HG03280 (cell line): Measurements from ENCODE around the gene CD84.
"Not testable (repeated sequence)": the region's sequence is repeated elsewhere in the genome, so short reads cannot be mapped to it uniquely, and the experiment has no call there.

ENCODE experiments used
- ATAC-seq: cut with Tn5 transposase; IDR thresholded peaks from one replicate; pipeline ENCODE4 v1.9.1; 2021; ENCODE audit warnings: mild to moderate bottlenecking, moderate library complexity; ENCODE audit not compliant: unreplicated experiment

Gene CD84

GRCh38 chr1:160575112-160575664, 4.1 kb downstream of the CD84 start:
- no peak for ATAC-seq

GRCh38 chr1:160570840-160571239, 8.5 kb downstream of the CD84 start:
- no peak for ATAC-seq

GRCh38 chr1:160569806-160570205, 9.5 kb downstream of the CD84 start:
- ATAC-seq, result no peak

GRCh38 chr1:160567858-160568682, 11.2 kb downstream of the CD84 start:
- ATAC-seq, result no peak

- no peak for ATAC-seq
Observed at GRCh38 chr1:160567341-160567740, 12.0 kb downstream of the CD84 start.

- no peak for ATAC-seq
Observed at GRCh38 chr1:160565564-160565963, 13.7 kb downstream of the CD84 start.

- not testable (repeated sequence) for ATAC-seq
Observed at GRCh38 chr1:160563230-160563629, 16.1 kb downstream of the CD84 start.

GRCh38 chr1:160562745-160563144, 16.6 kb downstream of the CD84 start:
- ATAC-seq, result not testable (repeated sequence)

- no peak for ATAC-seq
Observed at GRCh38 chr1:160560806-160561205, 18.5 kb downstream of the CD84 start.

- no peak for ATAC-seq
Observed at GRCh38 chr1:160560045-160560705, 19.1 kb downstream of the CD84 start.

GRCh38 chr1:160559437-160559836, 19.9 kb downstream of the CD84 start:
- not testable (repeated sequence) for ATAC-seq

- no peak for ATAC-seq
Observed at GRCh38 chr1:160558660-160559380, 20.5 kb downstream of the CD84 start.

- ATAC-seq, result no peak
Observed at GRCh38 chr1:160553778-160554177, 25.5 kb downstream of the CD84 start.

GRCh38 chr1:160552425-160552824, 26.9 kb downstream of the CD84 start:
- ATAC-seq, result no peak

GRCh38 chr1:160550572-160551034, 28.7 kb downstream of the CD84 start:
- no peak for ATAC-seq

GRCh38 chr1:160549665-160550006, 29.7 kb downstream of the CD84 start:
- no peak for ATAC-seq

- ATAC-seq, result peak; percentile 32
Observed at GRCh38 chr1:160548960-160549664, 30.2 kb downstream of the CD84 start.

- no peak for ATAC-seq
Observed at GRCh38 chr1:160548183-160548582, 31.1 kb downstream of the CD84 start.

- ATAC-seq, result no peak
Observed at GRCh38 chr1:160547422-160547821, 31.9 kb downstream of the CD84 start.

GRCh38 chr1:160546942-160547341, 32.4 kb downstream of the CD84 start:
- ATAC-seq, result no peak

- no peak for ATAC-seq
Observed at GRCh38 chr1:160544647-160545046, 34.6 kb downstream of the CD84 start.
